Esophagus muscularis mucosa (tissue), 3 donors: ENCODE measurements around the gene PARN.

Experiments
- CTCF ChIP-seq, 3 experiments: fragments of 200-600 bp in 2 of 3; fragments of 450-650 bp in 1 of 3; sonication (generic) in 2 of 3; IDR thresholded peaks; one replicate each; pipeline ENCODE4 v1.5.1; 2017 to 2019; ENCODE audit warnings: antibody characterized with exemption in 3 of 3, mild to moderate bottlenecking in 2 of 3, moderate library complexity in 1 of 3
- POLR2A ChIP-seq: fragments of 450-650 bp; IDR thresholded peaks from one replicate; pipeline ENCODE4 v1.6.1; 2017; ENCODE audit warnings: antibody characterized with exemption, moderate library complexity, mild to moderate bottlenecking, low read depth
- POLR2AphosphoS5 ChIP-seq, 2 donors: sonication (generic); formaldehyde crosslinking; IDR thresholded peaks; one replicate each; pipeline ENCODE4 v1.6.1; 2017; ENCODE audit warnings: antibody characterized with exemption in 2 of 2

- no peak for TF ChIP-seq POLR2A
- TF ChIP-seq CTCF (IDR thresholded peaks at IDR 0.05), result no peak
- no peak for TF ChIP-seq POLR2AphosphoS5 (IDR thresholded peaks at IDR 0.05)
These were observed 11.9 kb upstream of the PARN start for GRCh38 chr16:14641926-14642325.
